Epithelial cell of proximal tubule (primary cell): ENCODE data around the gene FRMD8. TPM values are rescaled to one million over a fixed set of nuclear protein-coding genes. Genes with fewer than 3 reads are reported as not detected.
"Not testable (repeated sequence)": the region's sequence is repeated elsewhere in the genome, so short reads cannot be mapped to it uniquely, and the experiment has no call there.

Experiments
- DNase-seq: peaks from one replicate; pipeline ENCODE4 v3.0.0-alpha.2; 2011; ENCODE audit warnings: low read depth
- H3K4me3 ChIP-seq: 2 replicates; pipeline ENCODE4 v1.5.1; 2011; ENCODE audit warnings: low read depth, mild to moderate bottlenecking, low read length
- CTCF ChIP-seq: conservative IDR thresholded peaks from 2 replicates; pipeline ENCODE4 v1.5.1; 2012; ENCODE audit warnings: low read depth, mild to moderate bottlenecking, low read length
- total RNA-seq: library from RNA; depleted of rRNA; stranded (reverse); fragments of >200 nt; gene quantifications from 2 replicates; pipeline ENCODE4 v1.2.3, GENCODE V29; 2015

FRMD8 gene
- total RNA-seq, 1 donor from 2014 or later: 43.5 TPM

GRCh38 chr11:65446446-65447277 is 60.2 kb downstream of the FRMD8 start:
- no peak overlapping the region for H3K4me3 ChIP-seq
- DNase-seq: no peak
- no peak for TF ChIP-seq CTCF

GRCh38 chr11:65448074-65448417 is 61.6 kb downstream of the FRMD8 start:
- no peak overlapping the region for H3K4me3 ChIP-seq
- TF ChIP-seq CTCF: no peak
- no peak for DNase-seq

GRCh38 chr11:65448418-65449105 is 62.1 kb downstream of the FRMD8 start:
- no peak for TF ChIP-seq CTCF
- H3K4me3 ChIP-seq: no peak overlapping the region
- DNase-seq: no peak

- H3K4me3 ChIP-seq, DNase-seq: not testable (repeated sequence)
These were observed 64.9 kb downstream of the FRMD8 start for GRCh38 chr11:65451301-65451700.

- DNase-seq, H3K4me3 ChIP-seq: not testable (repeated sequence)
These were observed 65.8 kb downstream of the FRMD8 start for GRCh38 chr11:65452259-65452658.

GRCh38 chr11:65452806-65453490 is 66.5 kb downstream of the FRMD8 start:
- no peak overlapping the region for H3K4me3 ChIP-seq
- DNase-seq: no peak
- TF ChIP-seq CTCF: no peak

GRCh38 chr11:65454311-65454695 is 67.9 kb downstream of the FRMD8 start:
- DNase-seq: no peak
- no peak for TF ChIP-seq CTCF
- peak overlapping the region; percentile 63 for H3K4me3 ChIP-seq
